Measurements from ENCODE around the gene CA5A.

- no peak for TF ChIP-seq POLR2AphosphoS5 (IDR thresholded peaks at IDR 0.05; ENCODE audit: low read depth)
- TF ChIP-seq, protein P1, sequence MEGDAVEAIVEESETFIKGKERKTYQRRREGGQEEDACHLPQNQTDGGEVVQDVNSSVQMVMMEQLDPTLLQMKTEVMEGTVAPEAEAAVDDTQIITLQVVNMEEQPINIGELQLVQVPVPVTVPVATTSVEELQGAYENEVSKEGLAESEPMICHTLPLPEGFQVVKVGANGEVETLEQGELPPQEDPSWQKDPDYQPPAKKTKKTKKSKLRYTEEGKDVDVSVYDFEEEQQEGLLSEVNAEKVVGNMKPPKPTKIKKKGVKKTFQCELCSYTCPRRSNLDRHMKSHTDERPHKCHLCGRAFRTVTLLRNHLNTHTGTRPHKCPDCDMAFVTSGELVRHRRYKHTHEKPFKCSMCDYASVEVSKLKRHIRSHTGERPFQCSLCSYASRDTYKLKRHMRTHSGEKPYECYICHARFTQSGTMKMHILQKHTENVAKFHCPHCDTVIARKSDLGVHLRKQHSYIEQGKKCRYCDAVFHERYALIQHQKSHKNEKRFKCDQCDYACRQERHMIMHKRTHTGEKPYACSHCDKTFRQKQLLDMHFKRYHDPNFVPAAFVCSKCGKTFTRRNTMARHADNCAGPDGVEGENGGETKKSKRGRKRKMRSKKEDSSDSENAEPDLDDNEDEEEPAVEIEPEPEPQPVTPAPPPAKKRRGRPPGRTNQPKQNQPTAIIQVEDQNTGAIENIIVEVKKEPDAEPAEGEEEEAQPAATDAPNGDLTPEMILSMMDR (IDR thresholded peaks at IDR 0.05; ENCODE audit: insufficient read depth, low read length), result no peak
These were observed 80.2 kb downstream of the CA5A start for GRCh38 chr16:87855852-87856715.

Data from HL-60 (cell line).